GM19467 (cell line): Measurements from ENCODE around the gene EPHA1.
"Not testable (repeated sequence)": the region's sequence is repeated elsewhere in the genome, so short reads cannot be mapped to it uniquely, and the experiment has no call there.

ENCODE experiments used
- ATAC-seq: cut with Tn5 transposase; IDR thresholded peaks from one replicate; pipeline ENCODE4 v1.9.1; 2021; ENCODE audit warnings: mild to moderate bottlenecking, moderate library complexity; ENCODE audit not compliant: unreplicated experiment

Gene EPHA1

GRCh38 chr7:143431109-143431508, 22.5 kb upstream of the EPHA1 start:
- ATAC-seq: no peak

- no peak for ATAC-seq
Measured at GRCh38 chr7:143429770-143430698, 21.4 kb upstream of the EPHA1 start.

GRCh38 chr7:143426479-143427142, 18.0 kb upstream of the EPHA1 start:
- no peak for ATAC-seq

- not testable (repeated sequence) for ATAC-seq
Measured at GRCh38 chr7:143424476-143424875, 15.8 kb upstream of the EPHA1 start.

GRCh38 chr7:143422033-143422432, 13.4 kb upstream of the EPHA1 start:
- no peak for ATAC-seq

- ATAC-seq: not testable (repeated sequence)
Measured at GRCh38 chr7:143420624-143421023, 12.0 kb upstream of the EPHA1 start.

GRCh38 chr7:143419880-143420279, 11.2 kb upstream of the EPHA1 start:
- ATAC-seq: no peak

- ATAC-seq: no peak
Measured at GRCh38 chr7:143418681-143419458, 10.2 kb upstream of the EPHA1 start.

- ATAC-seq: no peak
Measured at GRCh38 chr7:143417734-143418383, 9.2 kb upstream of the EPHA1 start.

GRCh38 chr7:143416565-143417149, 8.0 kb upstream of the EPHA1 start:
- ATAC-seq: no peak

- ATAC-seq: no peak
Measured at GRCh38 chr7:143415742-143416397, 7.2 kb upstream of the EPHA1 start.

- ATAC-seq: not testable (repeated sequence)
Measured at GRCh38 chr7:143415209-143415608, 6.6 kb upstream of the EPHA1 start.

GRCh38 chr7:143413123-143413522, 4.5 kb upstream of the EPHA1 start:
- no peak for ATAC-seq

- ATAC-seq: no peak
Measured at GRCh38 chr7:143411976-143412708, 3.5 kb upstream of the EPHA1 start.

- no peak for ATAC-seq
Measured at GRCh38 chr7:143410521-143411004, 1.9 kb upstream of the EPHA1 start.

- no peak for ATAC-seq
Measured at GRCh38 chr7:143408252-143408685, 387 bp downstream of the EPHA1 start.

- ATAC-seq: no peak
Measured at GRCh38 chr7:143407287-143408251, 1.1 kb downstream of the EPHA1 start.

GRCh38 chr7:143406002-143406357, 2.7 kb downstream of the EPHA1 start:
- no peak for ATAC-seq
